ENCODE results near the gene TRMT10B.

DNA sequence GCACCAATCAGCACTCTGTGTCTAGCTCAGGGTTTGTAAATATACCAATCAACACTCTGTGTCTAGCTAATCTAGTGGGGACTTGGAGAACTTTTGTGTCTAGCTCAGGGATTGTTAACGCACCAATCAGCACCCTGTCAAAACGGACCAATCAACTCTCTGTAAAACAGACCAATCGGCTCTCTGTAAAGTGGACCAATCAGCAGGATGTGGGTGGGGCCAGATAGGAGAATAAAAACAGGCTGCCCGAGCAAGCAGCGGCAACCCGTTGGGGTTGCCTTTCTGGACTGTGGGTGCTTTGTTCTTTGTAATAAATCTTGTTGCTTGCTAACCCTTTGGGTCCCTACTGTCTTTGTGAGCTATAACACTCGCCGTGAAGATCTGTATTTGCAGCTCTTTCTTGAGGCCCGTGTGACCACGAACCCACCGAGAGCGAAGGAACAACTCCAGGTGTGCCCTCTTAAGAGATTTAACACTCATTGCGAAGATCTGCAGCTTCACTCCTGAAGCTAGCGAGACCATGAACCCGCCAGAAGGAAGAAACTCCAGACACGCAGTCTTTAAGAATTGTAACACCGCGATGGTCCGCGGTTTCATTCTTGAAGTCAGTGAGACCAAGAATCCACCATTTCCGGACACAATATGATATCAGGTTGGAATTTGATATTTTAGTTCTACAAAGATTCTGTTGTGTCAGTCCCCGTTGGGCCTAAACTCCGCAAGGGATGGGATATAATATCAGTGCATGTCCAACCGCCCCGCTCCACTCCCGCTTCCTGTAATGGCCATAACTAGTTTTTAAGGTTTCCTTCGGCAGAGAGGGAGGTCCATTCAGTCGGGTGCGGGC lies 740 bp upstream of the TRMT10B start:
- TF ChIP-seq POLR2AphosphoS5 (IDR thresholded peaks at IDR 0.05), result no peak
- TF ChIP-seq, protein P1, sequence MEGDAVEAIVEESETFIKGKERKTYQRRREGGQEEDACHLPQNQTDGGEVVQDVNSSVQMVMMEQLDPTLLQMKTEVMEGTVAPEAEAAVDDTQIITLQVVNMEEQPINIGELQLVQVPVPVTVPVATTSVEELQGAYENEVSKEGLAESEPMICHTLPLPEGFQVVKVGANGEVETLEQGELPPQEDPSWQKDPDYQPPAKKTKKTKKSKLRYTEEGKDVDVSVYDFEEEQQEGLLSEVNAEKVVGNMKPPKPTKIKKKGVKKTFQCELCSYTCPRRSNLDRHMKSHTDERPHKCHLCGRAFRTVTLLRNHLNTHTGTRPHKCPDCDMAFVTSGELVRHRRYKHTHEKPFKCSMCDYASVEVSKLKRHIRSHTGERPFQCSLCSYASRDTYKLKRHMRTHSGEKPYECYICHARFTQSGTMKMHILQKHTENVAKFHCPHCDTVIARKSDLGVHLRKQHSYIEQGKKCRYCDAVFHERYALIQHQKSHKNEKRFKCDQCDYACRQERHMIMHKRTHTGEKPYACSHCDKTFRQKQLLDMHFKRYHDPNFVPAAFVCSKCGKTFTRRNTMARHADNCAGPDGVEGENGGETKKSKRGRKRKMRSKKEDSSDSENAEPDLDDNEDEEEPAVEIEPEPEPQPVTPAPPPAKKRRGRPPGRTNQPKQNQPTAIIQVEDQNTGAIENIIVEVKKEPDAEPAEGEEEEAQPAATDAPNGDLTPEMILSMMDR (IDR thresholded peaks at IDR 0.05), result no peak
- TF ChIP-seq POLR2A (IDR thresholded peaks at IDR 0.05), result no peak
- no peak for TF ChIP-seq EP300 (IDR thresholded peaks at IDR 0.05)

Data from sigmoid colon (tissue), 4 donors.